IPS-11a (cell line): ENCODE results near the gene SOX10.

Experiments used
- H3K4me3 ChIP-seq: one replicate; pipeline ENCODE4 v1.5.1; 2013; ENCODE audit warnings: low read depth, low read length, control low read depth

Gene SOX10

GRCh38 chr22:37931893-37932389, 52.4 kb downstream of the SOX10 start:
- H3K4me3 ChIP-seq, result no peak overlapping the region

DNA sequence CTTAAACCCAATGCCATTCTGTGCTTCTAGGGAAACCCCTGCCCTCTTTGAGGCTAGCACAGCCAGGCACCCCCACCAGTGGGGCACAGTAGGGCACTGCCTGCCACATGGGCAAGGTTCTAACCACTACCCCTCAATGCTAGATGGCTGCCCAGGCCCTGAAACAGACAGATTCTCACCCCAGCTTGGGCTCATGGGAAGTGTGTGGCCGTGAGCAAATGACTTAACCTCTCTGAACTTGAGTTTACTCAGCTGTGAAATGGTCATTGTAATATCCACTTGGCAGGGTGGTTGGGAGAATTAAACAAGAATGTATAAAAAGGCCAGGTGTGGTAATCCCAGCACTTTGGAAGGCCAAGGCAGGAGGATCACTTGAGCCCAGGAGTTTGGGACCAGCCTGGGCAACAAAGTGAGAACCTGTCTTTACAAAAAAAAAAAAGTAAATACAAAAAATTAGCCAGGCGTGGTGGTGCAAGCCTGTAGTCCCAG, 53.4 kb downstream of the SOX10 start:
- H3K4me3 ChIP-seq, result no peak overlapping the region

- no peak overlapping the region for H3K4me3 ChIP-seq
Measured at GRCh38 chr22:37930270-37930951, 53.9 kb downstream of the SOX10 start.

DNA sequence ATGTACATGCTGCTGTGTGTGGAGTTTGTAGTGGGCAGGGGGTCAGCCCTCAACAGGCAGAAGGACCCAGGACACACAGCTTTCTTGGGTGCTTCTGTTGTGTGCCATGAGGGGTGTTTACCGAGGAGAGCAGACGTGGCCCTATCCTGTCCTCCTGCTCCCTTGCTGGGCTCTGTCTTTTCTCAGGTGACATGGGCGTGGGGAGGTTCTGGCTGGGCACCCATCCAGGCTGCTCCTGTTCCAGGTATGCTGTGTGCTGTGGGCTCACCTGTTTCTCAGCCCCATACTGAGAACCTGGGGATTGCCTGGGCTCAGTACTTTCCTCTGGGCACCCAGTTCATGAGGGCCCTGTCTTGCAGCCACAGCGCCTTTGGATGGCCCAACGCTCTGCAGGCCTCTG, 55.0 kb downstream of the SOX10 start:
- H3K4me3 ChIP-seq, result no peak overlapping the region

DNA sequence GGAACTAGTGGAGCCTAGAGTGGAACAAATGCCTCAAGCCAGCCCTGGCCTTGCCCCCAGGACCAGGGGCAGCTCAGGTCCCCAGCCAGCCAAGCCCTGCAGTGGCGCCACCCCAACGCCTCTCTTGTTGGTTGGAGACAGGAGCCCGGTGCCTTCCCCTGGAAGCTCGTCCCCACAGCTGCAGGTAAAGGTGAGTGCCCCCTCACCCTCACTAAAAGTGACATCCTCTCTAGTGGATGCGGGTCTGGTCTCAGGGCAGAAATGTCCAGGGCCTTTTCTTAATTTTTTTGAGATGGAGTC, 56.8 kb downstream of the SOX10 start:
- H3K4me3 ChIP-seq, result no peak overlapping the region

DNA sequence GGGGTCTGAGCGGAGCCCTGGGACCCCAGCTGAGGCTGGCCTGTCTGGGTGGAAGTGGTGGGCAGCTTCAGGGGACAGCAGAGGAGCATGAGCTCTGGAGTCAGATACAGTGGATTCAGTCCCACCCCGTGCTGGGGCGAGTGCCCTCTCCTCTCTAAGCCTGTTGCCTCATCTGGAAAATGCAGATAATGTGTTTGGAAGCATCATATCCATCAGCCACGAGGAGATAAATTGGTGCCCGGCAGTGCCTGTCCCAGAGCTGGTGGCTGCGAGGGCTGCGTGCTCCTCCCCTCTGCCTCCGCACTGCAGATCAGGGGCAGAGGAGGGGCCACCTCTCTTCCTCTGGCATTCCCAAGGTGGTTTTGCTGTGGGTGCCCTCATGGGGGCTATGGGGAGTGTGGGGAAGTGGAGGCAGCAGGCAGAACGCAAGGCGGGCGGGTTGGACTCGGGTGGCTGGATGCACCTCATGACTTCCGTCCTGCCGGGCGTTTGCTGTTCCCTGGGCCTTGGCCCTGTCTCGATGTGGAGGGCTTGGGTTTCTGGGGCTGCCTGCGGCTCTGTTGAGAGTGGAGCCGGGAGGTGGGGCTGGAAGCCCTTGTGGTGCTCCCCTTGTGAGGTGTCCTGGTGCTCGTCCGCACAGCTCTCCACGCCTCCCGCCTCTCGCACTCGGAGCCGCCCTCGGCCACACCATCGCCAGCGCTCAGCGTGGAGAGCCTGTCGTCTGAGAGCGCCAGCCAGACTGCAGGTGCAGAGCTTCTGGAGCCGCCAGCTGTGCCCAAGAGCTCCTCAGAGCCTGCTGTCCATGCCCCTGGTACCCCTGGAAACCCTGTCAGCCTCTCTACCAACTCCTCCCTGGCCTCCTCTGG, 57.4 kb downstream of the SOX10 start:
- H3K4me3 ChIP-seq, result no peak overlapping the region

DNA sequence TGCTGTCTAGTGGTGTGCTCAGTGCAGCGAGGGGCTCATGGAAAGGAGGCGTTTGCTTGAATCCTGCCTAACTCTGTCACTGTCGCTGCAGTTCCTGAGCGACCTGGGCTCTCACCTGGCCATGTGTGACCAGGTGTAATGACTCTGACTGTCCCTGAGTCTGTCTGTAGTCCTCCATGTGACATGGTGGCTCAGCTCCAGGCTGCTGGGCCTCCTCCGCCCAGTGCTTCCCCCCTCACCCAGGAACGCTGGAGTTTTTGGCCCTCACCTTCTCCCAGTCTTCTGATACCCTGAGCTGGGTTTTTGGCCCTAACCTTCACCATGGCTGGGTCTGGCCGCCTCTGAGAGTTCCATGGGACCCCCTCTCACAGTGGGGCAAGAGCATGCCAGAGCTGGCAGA, 58.0 kb downstream of the SOX10 start:
- no peak overlapping the region for H3K4me3 ChIP-seq

DNA sequence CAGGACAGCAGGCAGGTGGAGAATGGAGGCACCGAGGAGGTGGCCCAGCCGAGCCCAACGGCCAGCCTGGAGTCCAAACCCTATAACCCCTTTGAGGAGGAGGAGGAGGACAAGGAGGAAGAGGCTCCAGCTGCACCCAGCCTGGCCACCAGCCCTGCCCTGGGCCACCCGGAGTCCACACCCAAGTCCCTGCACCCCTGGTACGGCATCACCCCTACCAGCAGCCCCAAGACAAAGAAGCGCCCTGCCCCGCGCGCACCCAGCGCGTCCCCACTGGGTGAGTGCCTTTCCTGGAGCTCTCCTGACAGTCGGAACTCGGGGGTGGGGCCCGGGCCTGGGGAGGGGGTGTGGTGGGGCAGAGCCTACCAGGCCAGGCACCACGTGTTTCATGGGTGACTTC, 58.6 kb downstream of the SOX10 start:
- no peak overlapping the region for H3K4me3 ChIP-seq

DNA sequence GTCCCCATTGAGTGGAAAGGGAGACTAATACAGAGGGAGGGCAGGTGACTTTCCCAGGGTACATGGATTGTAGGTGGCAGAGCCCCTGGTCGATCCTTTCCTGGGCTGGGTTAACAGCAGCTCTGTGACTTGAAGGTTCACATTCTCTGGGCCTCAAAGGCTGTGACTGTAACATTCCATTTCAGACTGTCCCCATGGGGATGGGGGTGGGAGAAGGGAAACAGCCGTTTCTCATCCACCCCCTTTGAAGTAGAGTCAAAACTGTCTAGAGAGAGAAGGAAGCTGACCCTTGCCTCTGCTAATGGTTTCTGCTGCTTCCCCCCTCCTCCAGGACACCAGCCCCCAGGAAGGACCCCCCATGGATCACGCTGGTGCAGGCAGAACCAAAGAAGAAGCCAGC, 59.0 kb downstream of the SOX10 start:
- no peak overlapping the region for H3K4me3 ChIP-seq

DNA sequence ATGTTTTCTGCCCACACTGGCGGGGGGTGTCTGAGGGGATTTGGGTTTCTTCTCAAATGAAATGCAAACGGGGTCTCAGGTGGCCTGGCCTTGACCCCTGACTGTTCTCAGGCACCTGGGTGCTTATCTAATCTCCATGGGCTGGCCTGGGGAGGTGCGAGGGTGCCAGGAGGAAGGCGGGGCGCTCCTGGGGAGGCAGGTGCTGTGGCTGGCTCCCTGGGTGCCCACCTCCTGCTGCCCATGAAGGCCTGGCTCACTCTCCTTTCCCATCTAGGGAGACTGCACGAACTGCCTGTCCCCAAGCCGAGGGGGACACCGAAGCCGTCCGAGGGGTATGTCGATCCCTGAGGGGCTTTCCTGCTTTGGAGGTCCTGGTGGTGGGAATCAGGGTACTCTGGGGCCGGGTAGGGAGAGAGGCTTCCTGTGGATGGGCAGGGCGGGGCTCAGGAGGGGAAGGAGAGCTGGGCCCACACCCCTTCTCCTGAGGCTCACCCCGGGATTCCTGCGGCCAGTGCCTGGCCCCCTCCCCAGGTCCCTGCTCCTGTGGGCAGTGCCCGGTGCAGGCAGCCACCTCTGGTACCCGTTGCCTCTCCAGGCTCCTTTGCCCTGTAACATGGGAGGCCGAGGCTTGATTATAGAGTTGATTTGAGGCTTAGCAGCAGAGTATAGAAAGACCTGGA, 59.8 kb downstream of the SOX10 start:
- no peak overlapping the region for H3K4me3 ChIP-seq

DNA sequence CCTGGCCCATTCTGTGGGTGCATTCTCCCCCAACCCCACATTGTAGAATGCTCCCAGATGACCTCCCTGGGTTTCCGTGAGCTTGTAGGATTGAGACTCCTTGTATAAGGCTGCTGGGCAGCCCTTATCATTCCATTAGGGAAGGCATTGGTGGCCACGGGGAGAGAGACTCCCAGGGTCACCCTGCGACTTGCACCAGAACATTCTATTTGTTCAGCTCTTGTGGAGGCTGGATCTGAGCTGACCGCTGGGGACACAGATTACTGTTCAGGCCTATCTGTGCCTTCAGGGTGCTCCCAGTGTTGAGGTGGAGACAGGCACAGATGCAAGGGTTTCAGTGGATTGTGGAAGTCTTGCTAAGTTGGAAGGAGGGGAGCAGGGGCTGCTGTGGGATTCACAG, 60.4 kb downstream of the SOX10 start:
- no peak overlapping the region for H3K4me3 ChIP-seq
